22Rv1 (cell line): ENCODE data around the gene CACNA1A.

ENCODE experiments used
- CTCF ChIP-seq: fragments of 450-650 bp; IDR thresholded peaks from 2 replicates; pipeline ENCODE4 v1.5.1; 2017; ENCODE audit warnings: mild to moderate bottlenecking
- ZFX ChIP-seq: fragments of 450-650 bp; IDR thresholded peaks from 2 replicates; pipeline ENCODE4 v1.6.1; 2017; ENCODE audit warnings: antibody characterized with exemption, borderline replicate concordance

DNA sequence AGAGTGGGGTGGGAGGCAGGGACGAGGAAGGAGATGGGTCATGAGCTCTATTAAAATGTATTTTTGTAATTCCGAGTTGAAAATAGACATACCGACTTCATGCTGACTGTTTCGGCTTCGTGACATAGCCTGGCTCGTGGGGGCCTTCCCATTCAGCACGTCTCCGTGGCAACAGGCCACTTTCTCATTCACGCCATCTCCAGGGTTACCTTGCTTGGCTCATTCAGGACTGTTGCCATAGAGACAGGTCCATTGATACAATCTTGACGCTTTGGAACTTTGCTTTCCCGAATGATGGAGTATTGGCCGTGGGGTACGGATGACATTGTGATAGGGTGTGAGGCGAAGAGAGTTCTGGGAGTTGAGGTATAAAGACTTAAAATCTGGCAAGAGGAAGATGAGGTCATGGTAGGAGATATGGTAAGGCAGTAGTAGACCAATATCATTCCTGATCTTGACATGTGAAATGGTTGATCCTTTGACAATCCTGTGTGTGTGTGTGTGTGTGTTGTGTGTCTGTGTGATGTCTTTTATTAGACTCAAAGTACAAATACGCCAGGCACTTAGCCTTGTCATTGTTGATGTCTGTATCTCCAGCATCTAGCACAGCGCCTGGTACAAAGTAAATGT is 97.3 kb downstream of the CACNA1A start:
- TF ChIP-seq CTCF: no peak
- no peak for TF ChIP-seq ZFX
